ENCODE data around the gene TMEM33.

DNA sequence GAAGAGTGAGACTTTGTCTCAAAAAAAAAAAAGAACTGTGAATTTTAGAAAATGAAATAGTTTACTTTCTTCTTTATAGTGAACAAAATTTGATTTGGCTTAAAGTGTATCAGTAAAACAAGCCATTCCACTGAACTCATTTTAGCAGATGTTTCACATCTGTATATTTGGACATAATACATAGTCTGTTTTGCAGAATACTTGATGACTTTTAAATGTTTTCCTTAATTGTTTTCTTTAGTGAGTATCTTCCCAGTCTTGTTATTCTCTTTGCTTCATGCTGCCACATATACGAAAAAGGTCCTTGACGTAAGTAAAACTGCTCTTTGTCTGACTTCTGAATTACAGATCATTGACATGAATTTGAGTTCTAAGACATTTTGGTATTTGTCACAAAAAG is 8.3 kb downstream of the TMEM33 start:
- no peak for TF ChIP-seq RAD21 (IDR thresholded peaks at IDR 0.05)
- TF ChIP-seq, protein P1, sequence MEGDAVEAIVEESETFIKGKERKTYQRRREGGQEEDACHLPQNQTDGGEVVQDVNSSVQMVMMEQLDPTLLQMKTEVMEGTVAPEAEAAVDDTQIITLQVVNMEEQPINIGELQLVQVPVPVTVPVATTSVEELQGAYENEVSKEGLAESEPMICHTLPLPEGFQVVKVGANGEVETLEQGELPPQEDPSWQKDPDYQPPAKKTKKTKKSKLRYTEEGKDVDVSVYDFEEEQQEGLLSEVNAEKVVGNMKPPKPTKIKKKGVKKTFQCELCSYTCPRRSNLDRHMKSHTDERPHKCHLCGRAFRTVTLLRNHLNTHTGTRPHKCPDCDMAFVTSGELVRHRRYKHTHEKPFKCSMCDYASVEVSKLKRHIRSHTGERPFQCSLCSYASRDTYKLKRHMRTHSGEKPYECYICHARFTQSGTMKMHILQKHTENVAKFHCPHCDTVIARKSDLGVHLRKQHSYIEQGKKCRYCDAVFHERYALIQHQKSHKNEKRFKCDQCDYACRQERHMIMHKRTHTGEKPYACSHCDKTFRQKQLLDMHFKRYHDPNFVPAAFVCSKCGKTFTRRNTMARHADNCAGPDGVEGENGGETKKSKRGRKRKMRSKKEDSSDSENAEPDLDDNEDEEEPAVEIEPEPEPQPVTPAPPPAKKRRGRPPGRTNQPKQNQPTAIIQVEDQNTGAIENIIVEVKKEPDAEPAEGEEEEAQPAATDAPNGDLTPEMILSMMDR (IDR thresholded peaks at IDR 0.05; ENCODE audit: low read depth, low read length, missing input control), result no peak
- TF ChIP-seq, protein P2, sequence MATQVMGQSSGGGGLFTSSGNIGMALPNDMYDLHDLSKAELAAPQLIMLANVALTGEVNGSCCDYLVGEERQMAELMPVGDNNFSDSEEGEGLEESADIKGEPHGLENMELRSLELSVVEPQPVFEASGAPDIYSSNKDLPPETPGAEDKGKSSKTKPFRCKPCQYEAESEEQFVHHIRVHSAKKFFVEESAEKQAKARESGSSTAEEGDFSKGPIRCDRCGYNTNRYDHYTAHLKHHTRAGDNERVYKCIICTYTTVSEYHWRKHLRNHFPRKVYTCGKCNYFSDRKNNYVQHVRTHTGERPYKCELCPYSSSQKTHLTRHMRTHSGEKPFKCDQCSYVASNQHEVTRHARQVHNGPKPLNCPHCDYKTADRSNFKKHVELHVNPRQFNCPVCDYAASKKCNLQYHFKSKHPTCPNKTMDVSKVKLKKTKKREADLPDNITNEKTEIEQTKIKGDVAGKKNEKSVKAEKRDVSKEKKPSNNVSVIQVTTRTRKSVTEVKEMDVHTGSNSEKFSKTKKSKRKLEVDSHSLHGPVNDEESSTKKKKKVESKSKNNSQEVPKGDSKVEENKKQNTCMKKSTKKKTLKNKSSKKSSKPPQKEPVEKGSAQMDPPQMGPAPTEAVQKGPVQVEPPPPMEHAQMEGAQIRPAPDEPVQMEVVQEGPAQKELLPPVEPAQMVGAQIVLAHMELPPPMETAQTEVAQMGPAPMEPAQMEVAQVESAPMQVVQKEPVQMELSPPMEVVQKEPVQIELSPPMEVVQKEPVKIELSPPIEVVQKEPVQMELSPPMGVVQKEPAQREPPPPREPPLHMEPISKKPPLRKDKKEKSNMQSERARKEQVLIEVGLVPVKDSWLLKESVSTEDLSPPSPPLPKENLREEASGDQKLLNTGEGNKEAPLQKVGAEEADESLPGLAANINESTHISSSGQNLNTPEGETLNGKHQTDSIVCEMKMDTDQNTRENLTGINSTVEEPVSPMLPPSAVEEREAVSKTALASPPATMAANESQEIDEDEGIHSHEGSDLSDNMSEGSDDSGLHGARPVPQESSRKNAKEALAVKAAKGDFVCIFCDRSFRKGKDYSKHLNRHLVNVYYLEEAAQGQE (IDR thresholded peaks at IDR 0.05), result no peak
